OCI-LY1 (cell line): Measurements from ENCODE around the gene DCAF5.

ENCODE experiments used
- H2AFZ ChIP-seq: fragments of 200-600 bp; sonication (generic), shearing (Covaris generic); 2 replicates; pipeline ENCODE4 v1.6.0; 2014; ENCODE audit warnings: antibody characterized with exemption, mild to moderate bottlenecking, low read length
- H3F3A ChIP-seq: fragments of 200-600 bp; sonication (generic), shearing (Covaris generic); 2 replicates; pipeline ENCODE4 v1.6.0; 2014; ENCODE audit warnings: mild to moderate bottlenecking, antibody characterized with exemption, low read length, moderate library complexity; ENCODE audit not compliant: insufficient read depth
- H3K27ac ChIP-seq: fragments of 200-600 bp; sonication (generic); 2 replicates; pipeline ENCODE4 v1.5.1; 2014; ENCODE audit warnings: low read length, mixed run types, mild to moderate bottlenecking, low read depth; ENCODE audit not compliant: poor library complexity, severe bottlenecking
- H3K27me3 ChIP-seq: fragments of 200-600 bp; sonication (generic); 2 replicates; pipeline ENCODE4 v1.6.0; 2014; ENCODE audit warnings: antibody characterized with exemption, mild to moderate bottlenecking, low read length, moderate library complexity; ENCODE audit not compliant: insufficient read depth
- H3K36me3 ChIP-seq: fragments of 200-600 bp; sonication (generic); 2 replicates; pipeline ENCODE4 v1.6.1; 2014; ENCODE audit warnings: mild to moderate bottlenecking, antibody characterized with exemption, low read length, moderate library complexity, mixed read lengths; ENCODE audit not compliant: insufficient read depth
- H3K4me1 ChIP-seq: fragments of 200-600 bp; sonication (generic); 2 replicates; pipeline ENCODE4 v1.5.1; 2014; ENCODE audit warnings: mild to moderate bottlenecking, low read length, moderate library complexity; ENCODE audit not compliant: insufficient read depth, severe bottlenecking
- H3K4me2 ChIP-seq: fragments of 200-600 bp; sonication (generic), shearing (Covaris generic); 2 replicates; pipeline ENCODE4 v1.6.1; 2014; ENCODE audit warnings: low read length
- H3K4me3 ChIP-seq: fragments of 200-600 bp; sonication (generic); 2 replicates; pipeline ENCODE4 v1.5.1; 2014; ENCODE audit warnings: low read length, low read depth, mild to moderate bottlenecking, mixed read lengths; ENCODE audit not compliant: poor library complexity, severe bottlenecking
- H3K79me2 ChIP-seq: fragments of 200-600 bp; shearing (Covaris generic); 2 replicates; pipeline ENCODE4 v1.6.1; 2016; ENCODE audit warnings: mixed run types, low read length, mixed read lengths; ENCODE audit not compliant: insufficient read depth
- H3K9ac ChIP-seq: fragments of 200-600 bp; sonication (generic), shearing (Covaris generic); 2 replicates; pipeline ENCODE4 v1.6.1; 2014; ENCODE audit warnings: mild to moderate bottlenecking, low read length, mixed read lengths
- H3K9me2 ChIP-seq: fragments of 200-600 bp; sonication (generic), shearing (Covaris generic); 2 replicates; pipeline ENCODE4 v1.6.1; 2014; ENCODE audit warnings: low read depth, mild to moderate bottlenecking, low read length, mixed read lengths
- H3K9me3 ChIP-seq: fragments of 200-600 bp; shearing (Covaris generic); 2 replicates; pipeline ENCODE4 v1.6.1; 2014; ENCODE audit warnings: low read length, mixed read lengths
- H4K20me1 ChIP-seq: fragments of 200-600 bp; sonication (generic), shearing (Covaris generic); 2 replicates; pipeline ENCODE4 v1.6.0; 2016; ENCODE audit warnings: mild to moderate bottlenecking, low read length; ENCODE audit not compliant: insufficient read depth
- CTCF ChIP-seq: fragments of 200-600 bp; sonication (generic), shearing (Covaris generic); IDR thresholded peaks from 2 replicates; pipeline ENCODE4 v1.5.1; 2017; ENCODE audit warnings: mild to moderate bottlenecking, antibody characterized with exemption, low read length, moderate library complexity, mixed read lengths
- EZH2 ChIP-seq: fragments of 200-600 bp; sonication (generic), shearing (Covaris generic); IDR thresholded peaks from 2 replicates; pipeline ENCODE4 v1.8.0; 2017; ENCODE audit warnings: borderline replicate concordance, mixed run types, mild to moderate bottlenecking, antibody characterized with exemption, low read length, moderate library complexity, mixed read lengths

The DCAF5 gene

DNA sequence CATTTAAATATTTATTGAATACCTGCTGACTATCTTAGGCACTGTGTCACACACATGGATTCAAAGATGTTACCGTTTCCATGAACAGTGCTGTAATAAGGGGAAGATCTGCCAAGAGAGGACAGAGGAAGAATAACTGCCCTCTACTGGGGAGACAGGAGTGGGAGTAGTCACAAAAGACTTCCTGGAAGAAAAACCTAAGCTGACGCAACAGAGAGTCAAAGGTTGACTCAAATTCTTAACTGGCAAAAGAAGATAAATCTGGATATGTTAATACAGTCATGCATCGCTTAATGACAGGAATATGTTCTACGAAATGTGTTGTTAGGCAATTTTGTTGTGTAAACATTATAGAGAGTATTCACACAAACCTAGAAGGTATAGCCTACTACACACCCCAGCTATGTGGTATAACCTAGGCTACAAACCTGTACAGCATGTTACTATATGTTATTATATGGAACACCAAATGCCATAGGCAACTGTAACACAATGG, 51.5 kb downstream of the DCAF5 start:
- Histone ChIP-seq H3K36me3 (peaks cover 22% of the 10 kb centered on the region; the same call in 1 of the 2 replicates), H3K9ac (no peak overlapping the region), H3K4me2 (no peak overlapping the region), H4K20me1 (no peaks in the 10 kb centered on the region), H3K4me1 (no peaks in the 10 kb centered on the region), H3K4me3 (no peak overlapping the region), H3K27ac (no peak overlapping the region), H3K79me2 (no peaks in the 10 kb centered on the region), H3K27me3 (no peaks in the 10 kb centered on the region), H3K9me3 (no peaks in the 10 kb centered on the region), H3F3A (no peaks in the 10 kb centered on the region), H2AFZ (no peak overlapping the region), H3K9me2 (no peaks in the 10 kb centered on the region)
- TF ChIP-seq CTCF (peak; percentile 47), EZH2 (no peak)

DNA sequence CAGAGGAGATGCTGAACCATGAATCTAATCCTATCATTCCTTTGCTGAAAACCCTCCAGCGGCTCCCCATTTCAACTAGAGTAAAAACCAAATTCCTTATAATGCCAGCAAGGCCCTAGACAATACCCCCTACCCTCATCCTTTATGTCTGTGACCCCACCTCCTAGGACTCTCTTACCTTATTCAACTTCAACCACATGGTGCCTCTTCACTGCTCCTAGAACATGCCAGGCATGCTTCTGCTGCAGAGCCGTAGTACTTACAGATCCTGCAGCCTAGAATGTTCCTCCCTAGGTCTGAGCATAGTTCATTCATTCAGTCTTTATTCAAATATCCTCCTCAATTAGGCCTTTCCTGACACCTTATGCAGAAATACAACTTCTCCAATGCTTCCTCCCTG, 54.9 kb downstream of the DCAF5 start:
- no peak overlapping the region for H3K4me3 ChIP-seq
- no peaks in the 10 kb centered on the region for H4K20me1 ChIP-seq
- peaks cover 7% of the 10 kb centered on the region; the same call in 1 of the 2 replicates for H3K36me3 ChIP-seq
- no peak overlapping the region for H3K9ac ChIP-seq
- no peaks in the 10 kb centered on the region for H3K4me1 ChIP-seq
- no peak overlapping the region for H3K4me2 ChIP-seq
- H3K9me3 ChIP-seq: no peaks in the 10 kb centered on the region
- no peaks in the 10 kb centered on the region for H3K27me3 ChIP-seq
- H3K79me2 ChIP-seq: no peaks in the 10 kb centered on the region
- H2AFZ ChIP-seq: no peak overlapping the region
- no peaks in the 10 kb centered on the region for H3K9me2 ChIP-seq
- no peaks in the 10 kb centered on the region for H3F3A ChIP-seq
- H3K27ac ChIP-seq: no peak overlapping the region
- TF ChIP-seq CTCF (no peak), EZH2 (no peak)

GRCh38 chr14:69096781-69097475, 56.0 kb downstream of the DCAF5 start:
- H3K9me3 ChIP-seq: no peaks in the 10 kb centered on the region
- H4K20me1 ChIP-seq: no peaks in the 10 kb centered on the region
- no peak overlapping the region for H3K27ac ChIP-seq
- no peak overlapping the region for H3K4me3 ChIP-seq
- H3K79me2 ChIP-seq: no peaks in the 10 kb centered on the region
- H2AFZ ChIP-seq: no peak overlapping the region
- H3F3A ChIP-seq: no peaks in the 10 kb centered on the region
- H3K4me2 ChIP-seq: no peak overlapping the region
- no peaks in the 10 kb centered on the region for H3K4me1 ChIP-seq
- peaks cover 4% of the 10 kb centered on the region; the same call in 1 of the 2 replicates for H3K36me3 ChIP-seq
- no peaks in the 10 kb centered on the region for H3K9me2 ChIP-seq
- no peak overlapping the region for H3K9ac ChIP-seq
- H3K27me3 ChIP-seq: no peaks in the 10 kb centered on the region
- no peak for TF ChIP-seq EZH2
- TF ChIP-seq CTCF: no peak
